Activated T-cell treated with anti-CD3 and anti-CD28 coated beads, Interleukin-2, amount 50 U/mL, for 1 hour (primary cell): ENCODE data around the gene KCNK3.
A peak's percentile ranks its signal among the peaks of the same experiment; 100 is the strongest.
"Not testable (repeated sequence)": the region's sequence is repeated elsewhere in the genome, so short reads cannot be mapped to it uniquely, and the experiment has no call there.

Experiments used
- DNase-seq: peaks from one replicate; pipeline ENCODE4 v3.0.0-alpha.2; 2020

KCNK3 gene

DNA sequence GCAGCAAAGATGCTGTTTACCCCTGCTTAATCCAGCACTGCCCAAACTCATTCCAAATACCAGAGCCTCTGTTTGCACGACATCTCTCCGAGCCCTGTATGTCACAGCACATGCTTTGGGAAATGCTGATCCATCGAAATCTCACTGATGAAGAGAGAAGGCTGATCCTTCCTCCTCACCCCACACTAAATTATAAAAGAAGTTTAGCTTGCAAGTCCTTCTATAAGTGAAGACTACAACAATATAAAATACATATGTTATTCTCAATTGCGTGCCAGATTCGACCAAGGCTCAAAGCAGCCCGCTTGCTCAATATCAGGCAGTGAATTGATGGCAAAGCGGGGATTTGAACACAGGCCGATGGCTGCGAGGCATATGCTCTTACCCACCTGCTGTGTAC, 40.9 kb downstream of the KCNK3 start:
- no peak for DNase-seq

DNA sequence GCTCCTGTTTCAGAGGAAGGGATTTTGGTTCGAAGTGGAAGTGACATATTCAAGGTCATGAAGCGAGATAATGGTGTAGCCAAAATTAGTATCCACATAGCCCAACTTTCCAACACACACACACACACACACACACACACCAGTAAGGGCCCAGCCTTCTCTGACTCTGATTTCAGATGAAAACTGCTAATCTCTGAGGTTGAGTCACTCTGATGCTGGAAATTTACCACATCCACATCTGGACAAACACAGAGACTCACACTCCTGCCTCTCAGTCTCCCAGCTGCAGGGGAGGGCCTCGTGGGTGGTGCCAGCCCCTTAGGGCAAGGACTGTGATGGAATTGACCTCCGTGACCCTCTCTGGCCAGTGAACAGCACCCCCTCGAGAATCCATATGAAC, 42.6 kb downstream of the KCNK3 start:
- DNase-seq, result no peak

DNA sequence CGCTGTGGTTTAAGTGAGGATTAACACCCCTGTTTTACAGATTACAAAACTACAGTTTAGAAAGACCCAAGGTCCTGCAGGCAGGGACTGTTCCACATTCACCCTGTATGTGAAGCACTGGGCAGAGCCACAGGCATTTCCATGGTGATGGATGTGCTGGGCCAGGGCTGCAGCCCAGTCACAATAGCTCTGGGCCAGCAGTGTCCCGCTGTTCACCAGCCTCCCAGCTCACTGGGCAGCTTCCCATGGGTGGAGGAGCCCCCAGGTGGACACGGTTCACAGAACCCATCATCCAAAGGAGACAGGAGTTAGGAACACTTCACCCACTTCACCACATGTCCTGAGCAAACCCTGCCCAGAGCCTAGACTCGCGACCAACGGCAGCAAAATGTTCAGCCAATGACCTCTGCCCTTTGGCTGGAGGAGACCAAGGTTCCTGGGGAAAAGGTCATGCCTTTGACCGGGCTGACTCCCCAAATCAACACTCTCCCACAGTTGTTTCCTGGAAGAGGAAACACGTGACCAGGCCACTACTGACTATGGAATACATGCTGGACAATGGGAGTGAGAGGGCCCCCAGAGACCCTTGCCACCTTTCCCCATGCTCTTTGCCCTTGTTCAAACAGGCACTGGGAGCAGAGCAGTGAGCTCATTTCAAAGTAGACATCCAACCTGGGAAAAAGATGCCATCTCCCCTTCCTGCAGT, 43.5 kb downstream of the KCNK3 start:
- DNase-seq, result no peak

DNA sequence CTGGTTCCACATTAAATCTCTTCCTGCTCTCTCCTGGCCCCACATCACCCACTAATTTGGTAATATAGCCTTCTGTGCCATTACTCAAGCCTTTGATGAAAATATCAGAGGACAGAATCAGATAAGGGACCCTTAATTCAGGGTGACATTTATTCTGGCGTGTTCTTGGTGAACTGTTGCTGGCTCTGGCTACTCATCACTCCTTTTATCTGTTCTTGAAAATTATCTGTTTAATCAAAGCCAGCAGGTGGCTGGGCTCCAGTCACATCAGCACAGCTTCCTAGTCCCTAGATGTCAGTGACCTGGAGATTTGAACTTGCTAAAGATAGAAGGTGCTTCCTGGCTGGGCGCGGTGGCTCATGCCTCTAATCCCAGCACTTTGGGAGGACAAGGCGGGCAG, 44.7 kb downstream of the KCNK3 start:
- no peak for DNase-seq

DNA sequence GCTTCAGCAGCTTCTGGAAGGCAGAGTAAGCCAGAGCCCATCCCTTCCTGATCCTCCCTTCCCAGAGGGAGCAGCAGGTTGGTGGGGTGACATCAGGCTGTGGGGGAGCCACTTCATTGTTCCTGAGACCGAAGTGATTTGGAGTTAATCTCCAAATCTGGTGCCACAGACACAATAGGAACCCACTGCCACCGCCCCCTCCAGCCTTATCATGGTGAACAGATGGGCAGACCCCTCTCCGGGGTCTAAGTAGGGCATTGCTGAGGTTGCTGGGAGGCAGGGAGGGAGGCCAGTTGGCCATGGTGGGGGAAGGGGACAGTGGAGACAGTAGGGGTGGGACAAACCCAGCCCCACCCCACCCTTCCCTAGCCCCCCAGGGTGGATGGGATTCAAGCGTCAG, 46.0 kb downstream of the KCNK3 start:
- DNase-seq, result no peak

DNA sequence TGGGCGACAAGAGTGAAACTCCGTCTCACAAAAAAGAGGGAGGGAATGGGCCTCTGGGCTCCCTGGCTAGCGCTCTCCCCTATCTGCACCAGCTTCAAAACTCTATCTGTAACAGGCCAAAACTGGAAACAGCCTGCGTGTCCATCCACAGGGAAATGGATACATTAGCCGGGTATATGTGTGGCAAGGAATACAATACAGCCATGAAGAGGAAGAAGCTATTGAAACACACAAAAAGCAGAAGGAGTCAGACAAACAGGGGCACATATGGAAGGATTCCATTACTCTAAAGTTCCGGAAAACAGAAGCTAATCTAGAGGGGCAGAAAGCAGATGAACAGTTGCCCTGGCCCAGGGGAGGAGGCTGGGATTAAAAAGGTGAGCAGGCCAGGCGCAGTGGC, 47.0 kb downstream of the KCNK3 start:
- no peak for DNase-seq

DNA sequence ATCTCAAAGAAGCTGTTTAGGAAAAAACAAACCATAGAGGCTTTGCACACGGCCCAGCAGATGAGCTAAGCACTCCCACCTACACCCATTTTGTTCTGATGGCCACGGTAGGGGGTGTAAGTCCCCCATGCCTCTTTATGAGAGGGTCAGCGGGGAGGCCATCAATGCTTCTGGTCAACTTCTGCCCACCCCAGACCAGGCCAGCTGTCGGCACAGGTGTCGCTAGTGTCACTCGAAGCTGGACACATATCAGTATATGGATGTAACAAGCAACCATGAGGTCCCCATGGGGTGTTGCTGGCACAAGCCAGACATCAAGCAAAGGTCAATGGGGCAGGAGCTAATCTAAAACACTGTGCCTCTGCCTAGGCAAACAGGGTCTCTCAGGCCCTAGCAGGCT, 47.8 kb downstream of the KCNK3 start:
- DNase-seq, result no peak

DNA sequence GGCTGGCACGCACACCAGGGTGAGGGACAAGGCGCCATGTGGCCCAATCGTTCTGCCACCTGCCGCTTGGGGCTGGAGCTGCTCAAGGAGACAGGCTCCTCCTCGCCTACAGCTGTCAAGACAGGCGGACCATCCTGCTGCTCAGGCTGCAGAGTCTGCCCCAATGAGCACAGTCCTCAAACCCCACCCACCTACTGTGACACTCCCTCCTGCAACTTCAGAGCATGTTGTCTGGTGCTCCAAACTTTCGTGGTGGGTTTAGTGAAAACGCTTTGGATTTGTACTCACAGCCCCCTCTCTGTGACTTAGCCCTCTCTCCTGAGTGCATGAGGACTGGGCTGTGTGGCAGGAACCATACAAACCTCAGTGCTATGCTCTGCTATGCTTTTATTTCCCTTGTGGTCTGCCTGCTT, 48.4 kb downstream of the KCNK3 start:
- DNase-seq, result no peak

DNA sequence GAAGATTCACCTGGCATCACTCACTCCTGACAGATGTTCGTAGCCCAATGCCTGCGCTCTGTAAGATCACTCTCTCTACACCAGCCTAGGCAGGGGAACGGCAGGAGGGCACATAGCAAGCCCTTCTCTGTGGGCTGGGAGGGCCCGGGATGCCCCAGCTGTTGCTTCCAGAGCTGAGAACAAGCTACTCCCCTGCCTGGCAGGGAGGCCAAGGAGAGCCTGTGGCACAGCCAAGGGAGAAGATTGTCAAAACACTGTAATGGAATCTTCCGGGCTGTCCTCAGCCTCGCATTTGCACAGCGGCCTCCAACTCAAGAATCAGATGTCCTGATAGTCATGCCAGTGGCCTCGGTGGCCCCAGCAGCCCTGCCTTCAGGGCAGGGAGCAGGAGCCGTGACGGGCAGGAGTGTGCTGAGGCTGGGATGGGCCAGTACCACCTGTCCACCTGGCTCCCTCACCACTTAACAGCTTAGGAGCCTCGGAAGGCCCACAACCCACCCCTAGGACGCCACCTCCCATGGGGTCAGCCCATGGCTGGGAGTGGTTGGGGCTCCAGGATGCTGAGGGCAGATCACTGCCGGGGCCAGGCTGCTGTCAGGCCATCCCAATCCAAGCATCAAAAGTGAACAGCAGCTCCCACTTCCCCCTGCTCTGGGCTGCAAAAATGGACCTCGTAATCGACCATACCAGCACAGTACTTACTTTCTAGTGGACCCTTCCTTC, 49.7 kb downstream of the KCNK3 start:
- no peak for DNase-seq

DNA sequence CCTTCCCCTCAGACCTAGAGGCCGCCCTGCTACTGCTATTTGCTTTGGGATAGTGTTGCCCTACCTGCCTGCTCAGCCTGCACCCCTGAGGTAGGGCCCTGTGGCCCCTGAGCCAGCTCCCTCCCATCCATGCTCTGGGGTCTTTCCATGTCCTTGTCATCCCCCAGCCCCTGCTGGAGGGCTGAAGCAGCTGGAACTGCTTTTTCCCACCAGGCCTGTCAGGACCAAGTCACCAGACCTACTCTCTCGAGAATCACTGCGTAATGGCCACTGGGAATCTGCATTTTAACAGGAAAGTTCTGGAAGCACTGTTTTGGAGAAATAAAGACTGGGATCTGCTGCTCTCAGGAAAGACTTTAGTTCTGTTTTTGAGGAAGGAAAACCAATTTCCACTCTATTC, 51.3 kb downstream of the KCNK3 start:
- no peak for DNase-seq

DNA sequence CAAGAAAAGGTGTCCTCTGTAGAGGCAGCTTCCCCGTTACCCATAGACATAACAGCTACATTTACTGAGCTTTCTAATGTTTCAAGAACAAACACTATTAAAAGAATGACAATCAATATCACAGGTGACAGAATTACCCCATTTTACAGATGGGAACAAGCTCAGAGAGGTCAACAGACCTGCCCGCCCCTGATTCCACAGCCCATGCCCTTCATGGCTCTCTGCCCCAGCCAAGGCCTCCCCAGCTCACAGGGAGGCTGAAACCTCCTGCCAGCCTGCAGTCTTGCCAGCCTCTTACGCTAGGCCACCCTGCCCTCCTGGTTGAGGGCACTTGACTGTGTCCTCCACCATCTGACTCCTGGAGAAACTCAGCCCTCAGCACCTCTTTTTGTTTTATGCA, 52.4 kb downstream of the KCNK3 start:
- no peak for DNase-seq

DNA sequence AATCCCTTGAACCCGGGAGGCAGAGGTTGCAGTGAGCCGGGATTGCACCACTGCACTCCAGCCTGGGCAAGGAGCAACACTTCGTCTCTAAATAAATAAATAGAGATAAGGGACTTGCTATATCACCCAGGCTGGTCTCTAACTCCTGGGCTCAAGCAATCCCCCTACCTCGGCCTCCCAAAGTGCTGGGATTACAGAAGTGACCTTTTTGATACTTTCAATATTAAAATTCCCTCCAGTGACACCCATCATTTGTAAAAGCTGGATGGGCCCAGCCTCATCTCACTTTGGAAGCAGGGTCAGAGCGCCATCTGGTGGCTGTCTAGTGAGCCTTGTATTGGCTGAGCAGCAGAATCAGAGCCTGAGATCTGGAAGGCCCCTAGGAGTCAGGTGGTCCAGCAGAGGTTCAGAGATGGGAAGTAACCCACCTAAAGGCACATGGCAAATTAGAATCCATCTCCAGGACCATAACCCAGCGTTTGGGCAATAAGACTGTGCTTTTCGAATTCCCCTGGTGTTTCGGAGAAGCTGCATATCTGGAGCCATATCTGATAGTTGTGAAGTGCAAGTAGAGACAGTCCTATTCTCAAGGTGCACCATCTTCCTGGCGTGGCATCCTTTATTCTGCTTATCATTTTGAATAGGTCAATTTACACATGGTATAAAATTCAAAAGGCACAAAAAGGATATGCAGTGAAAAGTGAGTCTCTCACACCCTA, 53.2 kb downstream of the KCNK3 start:
- peak; percentile 76 for DNase-seq

DNA sequence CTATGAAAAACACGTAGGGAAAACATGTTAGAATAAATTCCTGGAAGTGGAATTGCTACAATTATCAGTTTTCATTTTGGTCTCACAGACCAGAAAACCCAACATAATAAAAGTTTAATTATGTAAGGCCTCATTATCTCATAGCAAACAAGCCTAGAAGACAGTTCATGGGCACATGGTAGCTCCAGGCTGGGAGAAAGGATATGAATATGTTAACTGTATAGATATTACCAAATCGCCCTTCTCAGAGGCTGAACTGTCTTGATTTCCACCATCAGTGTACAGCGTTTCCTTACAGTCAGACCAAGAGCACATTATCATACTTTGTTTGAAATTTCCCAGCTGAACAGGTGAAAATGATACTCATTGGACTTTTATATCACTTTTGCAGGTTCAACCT, 54.4 kb downstream of the KCNK3 start:
- no peak for DNase-seq

DNA sequence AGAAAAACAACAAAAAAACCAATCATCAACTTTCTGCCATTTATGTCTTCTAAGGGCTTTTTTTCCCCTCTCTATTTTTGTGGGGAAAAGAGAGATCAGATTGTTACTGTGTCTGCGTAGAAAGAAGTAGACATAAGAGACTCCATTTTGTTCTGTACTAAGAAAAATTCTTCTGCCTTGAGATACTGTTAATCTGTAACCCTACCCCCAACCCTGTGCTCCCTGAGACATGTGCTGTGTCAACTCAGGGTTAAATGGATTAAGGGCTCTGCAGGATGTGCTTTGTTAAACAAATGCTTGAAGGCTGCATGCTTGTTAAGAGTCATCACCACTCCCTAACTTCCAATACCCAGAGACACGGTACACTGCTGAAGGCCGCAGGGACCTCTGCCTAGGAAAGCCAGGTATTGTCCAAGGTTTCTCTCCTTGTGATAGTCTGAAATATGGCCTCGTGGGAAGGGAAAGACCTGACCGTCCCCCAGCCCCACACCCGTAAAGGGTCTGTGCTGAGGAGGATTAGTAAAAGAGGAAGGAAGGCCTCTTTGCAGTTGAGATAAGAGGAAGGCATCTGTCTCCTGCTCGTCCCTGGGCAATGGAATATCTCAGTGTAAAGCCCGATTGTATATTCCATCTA, 57.4 kb downstream of the KCNK3 start:
- DNase-seq, result not testable (repeated sequence)

DNA sequence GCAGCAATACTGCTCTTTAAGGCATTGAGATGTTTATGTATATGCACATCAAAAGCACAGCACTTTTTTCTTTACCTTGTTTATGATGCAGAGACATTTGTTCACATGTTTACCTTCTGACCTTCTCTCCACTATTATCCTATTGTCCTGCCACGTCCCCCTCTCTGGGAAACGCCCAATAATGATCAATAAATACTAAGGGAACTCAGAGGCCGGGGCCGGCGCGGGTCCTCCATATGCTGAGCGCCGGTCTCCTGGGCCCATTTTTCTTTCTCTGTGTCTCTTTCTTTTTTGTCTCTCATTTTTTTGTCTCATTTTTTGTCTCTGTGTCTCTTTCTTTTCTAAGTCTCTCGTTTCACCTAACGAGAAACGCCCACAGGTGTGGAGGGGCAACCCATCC, 57.9 kb downstream of the KCNK3 start:
- not testable (repeated sequence) for DNase-seq

DNA sequence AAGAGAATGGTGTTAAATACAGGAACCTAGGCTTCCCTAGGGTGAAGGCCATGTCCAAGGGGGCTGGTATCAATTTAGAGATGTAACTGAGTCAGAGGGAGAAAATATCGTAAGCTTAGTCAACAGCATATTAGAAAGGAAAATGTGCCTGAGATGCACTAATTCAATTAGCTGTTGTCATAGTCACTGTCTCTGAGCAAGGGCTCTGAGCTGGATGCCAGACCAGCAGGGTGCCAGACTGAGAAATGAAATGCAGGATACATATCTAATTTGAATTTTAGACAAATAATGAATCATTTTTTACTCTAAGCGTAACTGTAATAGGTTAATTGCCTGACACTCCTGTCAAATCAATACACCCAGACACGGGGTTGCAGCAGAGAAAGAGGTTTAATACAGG, 60.1 kb downstream of the KCNK3 start:
- no peak for DNase-seq

DNA sequence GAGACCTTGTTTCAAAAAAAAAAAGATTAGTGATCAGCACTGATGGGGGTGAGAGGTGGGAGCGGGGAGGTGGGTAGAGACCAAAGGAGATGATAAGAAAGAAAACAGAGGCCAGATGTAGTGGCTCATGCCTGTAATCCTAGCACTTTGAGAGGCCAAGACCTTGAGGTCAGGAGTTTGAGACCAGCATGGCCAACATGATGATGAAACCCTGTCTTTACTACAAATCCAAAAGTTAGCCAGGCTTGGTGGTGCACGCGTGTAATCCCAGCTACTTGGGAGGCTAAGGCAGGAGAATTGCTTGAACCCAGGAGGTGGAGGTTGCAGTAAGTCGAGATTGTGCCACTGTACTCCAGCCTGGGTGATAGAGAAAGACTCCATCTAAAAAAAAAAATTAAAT, 62.0 kb downstream of the KCNK3 start:
- DNase-seq, result no peak

DNA sequence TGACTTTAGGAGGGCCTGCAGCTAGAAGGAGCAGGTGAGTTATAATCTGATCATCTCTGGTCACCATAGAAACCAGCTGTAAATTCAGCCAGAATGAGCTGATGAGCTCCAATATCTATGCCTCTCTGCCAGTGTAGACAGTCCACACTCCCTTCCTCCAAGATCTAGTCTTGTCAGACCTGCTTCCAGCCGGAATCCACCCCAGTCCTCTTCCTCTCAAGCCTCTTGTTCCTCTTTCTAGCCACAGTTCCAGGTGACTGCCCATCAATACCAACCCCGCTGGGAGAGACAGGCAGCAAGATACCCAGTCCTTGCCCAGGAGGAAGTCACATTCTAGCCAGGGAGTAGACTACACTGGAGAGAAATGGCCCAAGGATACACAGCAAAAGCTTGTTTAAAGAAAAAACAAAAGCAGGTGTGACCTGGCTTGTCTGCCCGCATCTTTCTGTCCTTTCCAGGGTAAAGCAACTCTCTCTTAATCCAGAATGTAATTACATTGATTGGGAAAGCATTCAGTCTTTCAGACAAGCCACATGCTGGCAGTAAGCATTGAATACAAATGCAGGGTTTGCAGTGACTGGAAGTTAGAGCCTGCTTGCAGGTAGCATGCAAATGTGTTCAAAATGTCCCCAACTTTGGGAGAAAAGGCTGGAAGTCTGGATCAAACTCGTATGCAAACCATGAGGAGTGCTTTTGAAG, 62.6 kb downstream of the KCNK3 start:
- DNase-seq, result no peak

DNA sequence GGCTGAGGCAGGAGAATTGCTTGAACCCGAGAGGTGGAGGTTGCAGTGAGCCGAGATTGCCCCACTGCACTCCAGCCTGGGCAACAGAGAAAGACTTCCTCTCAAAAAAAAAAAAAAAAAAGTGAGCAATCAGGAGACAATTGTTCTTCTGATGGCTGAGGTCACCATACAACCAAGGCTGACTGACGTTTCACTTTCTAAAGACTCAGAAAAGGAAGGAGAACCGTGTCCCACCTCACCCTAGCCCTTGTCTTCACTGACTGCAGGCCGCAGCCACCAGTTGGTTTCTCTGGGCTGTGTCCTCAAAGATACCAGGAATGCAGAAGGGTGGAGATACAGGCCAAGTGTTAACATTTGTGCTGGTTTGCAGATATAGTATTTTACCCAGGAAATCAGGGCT, 63.8 kb downstream of the KCNK3 start:
- DNase-seq, result no peak

DNA sequence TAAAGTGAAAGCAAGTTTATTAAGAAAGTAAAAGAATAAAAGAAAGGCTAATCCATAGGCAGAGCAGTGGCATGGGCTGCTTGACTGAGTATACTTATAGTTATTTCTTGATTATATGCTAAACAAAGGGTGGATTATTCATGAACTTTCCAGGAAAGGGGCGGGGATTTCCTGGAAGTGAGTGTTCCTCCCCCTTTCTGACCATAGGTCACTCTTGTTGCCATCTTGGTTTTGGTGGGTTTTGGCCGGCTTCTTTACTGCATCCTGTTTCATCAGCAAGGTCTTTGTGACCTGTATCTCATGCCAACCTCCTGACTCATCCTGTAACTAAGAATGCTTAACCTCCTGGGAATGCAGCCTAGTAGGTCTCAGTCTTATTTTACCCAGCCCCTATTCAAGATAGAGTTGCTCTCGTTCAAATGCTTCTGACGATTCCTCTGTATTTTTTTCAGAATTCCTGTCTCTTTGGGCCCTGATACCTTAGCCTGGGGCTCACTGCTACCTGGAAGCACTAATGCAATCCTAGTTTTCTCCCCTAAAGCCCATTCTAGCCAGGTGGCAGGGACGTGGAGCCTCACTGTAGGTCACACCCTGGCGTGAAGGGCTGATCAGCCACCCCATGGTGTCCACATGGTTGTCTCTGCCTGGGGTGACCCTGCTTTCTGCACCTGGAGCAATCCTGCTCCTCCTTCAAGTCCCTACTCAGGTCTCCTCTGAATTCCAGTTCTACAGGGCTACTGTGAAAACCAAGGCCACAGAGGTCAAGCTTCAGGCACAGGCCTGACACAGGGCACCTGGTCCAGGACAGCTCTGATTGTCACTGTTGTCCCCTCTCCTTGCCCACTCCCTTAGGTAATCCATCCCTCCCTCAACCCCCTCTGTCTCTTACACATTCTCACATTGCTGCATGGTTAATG, 65.6 kb downstream of the KCNK3 start:
- no peak for DNase-seq

DNA sequence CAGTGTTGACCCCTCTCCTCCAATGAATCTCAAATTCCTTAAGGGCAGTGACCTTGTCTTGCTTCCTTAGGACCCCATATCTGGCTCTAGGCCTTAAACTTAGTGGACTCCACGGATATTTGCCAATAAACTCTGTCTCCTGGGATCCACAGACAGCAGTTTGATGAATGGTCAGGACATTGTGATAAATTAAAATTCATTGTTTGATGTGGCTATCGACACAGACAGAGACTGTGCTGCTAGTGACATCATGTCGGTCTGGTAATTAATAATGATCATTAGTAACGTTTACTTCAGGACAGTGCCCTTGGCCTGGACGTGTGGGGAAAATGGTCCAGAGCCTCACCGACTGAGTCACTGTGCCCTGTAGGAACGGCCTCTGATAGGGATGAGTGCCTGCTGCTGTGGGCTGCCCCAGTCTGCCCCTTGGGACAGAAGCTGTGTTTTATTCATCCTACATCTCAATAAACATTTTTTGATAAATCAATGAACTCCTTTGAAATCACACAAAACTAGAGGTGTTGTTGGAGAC, 66.3 kb downstream of the KCNK3 start:
- no peak for DNase-seq

DNA sequence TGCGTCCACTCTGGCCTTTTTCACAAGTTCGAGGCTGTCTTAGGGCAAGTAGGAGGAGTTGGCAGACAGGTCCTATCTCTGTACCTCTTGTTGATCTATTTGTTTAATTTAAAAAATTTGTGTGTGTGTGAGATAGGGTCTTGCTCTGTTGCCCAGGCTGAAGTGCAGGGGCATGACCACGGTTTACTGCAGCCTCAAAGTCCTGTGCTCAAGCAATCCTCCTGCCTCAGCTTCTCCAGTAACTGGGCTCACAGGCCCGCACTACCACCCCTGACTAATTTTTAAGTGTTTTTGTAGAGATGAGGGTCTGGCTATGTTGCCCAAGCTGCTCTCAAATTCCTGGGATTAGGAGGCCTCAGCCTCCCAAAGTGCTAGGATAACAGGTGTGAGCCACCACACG, 67.3 kb downstream of the KCNK3 start:
- DNase-seq, result no peak
